ENCODE results near the gene RANBP9.

DNA sequence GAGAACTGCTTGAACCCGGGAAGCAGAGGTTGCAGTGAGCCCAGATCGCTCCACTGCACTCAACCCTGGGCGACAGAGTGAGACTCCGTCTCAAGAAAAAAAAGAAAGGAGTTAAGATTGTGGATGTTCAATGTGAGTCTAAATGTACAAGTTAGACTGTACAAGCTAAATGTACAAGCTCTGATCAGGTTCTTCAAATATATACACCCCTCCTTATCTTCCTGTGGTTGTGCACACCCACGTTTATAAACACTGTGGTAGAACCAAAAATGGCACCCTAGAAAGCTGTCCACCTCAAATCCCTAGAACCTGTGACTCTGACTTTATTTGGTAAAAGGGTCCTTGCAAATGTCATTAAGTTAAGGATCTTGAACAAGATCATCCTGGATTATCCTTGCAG lies 11.2 kb upstream of the RANBP9 start:
- TF ChIP-seq CTCF (IDR thresholded peaks at IDR 0.05) (no peak), POLR2A (IDR thresholded peaks at IDR 0.05) (no peak)
